SIG-M5 (cell line): Measurements from ENCODE around the gene YAP1.

ENCODE experiments used
- DNase-seq: peaks from one replicate; lab custom pipeline; 2025; lab: John Stamatoyannopoulos, UW

Gene YAP1

DNA sequence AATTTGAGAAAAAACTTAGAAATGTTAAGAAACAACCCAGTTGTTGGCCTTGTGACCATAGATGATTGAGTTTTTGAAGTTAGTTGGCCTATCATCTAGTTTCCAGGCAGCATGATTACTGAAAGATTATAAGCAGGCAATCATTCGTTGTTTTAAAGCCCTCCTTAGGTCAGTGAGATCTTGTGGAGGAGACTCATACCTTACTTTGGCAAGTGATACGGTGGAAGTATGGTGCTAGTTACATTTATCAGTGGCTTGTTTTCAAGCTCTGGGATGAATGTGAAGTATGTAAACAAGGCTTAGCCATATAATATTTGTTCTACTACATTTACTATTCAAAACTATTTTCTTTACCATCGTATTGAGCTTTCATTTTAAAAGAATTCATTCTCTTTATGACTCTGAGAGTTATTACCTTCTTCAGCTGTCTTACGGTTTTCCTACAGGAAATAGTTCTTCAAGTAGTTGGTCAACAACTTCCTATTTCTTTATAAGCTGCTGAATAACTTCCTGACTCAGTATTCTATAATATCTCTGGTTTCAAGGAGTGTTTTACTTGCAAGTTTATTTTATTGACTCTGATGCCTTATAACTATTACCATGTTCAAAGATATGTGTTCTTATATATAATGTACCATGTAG, 7.3 kb downstream of the YAP1 start:
- DNase-seq = no peak

DNA sequence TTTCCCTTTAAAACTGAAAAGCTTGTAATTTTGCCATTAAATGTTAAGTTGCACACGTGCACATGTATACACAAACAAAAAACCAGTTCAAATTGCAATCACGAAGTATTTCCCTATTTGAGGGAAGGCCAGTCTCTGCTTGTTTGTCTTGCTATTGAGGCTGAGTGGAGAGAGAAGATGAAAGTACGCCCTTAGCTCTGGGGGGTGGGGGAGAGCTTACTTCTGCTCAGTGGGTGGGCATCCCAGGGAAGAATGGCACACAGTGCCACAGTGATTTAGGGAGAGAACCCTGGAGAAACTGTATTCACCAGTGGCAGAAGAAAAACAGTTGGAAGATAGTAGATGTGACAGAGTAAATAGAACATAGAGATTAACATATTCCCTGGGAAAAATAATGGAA, 8.7 kb downstream of the YAP1 start:
- DNase-seq = no peak

DNA sequence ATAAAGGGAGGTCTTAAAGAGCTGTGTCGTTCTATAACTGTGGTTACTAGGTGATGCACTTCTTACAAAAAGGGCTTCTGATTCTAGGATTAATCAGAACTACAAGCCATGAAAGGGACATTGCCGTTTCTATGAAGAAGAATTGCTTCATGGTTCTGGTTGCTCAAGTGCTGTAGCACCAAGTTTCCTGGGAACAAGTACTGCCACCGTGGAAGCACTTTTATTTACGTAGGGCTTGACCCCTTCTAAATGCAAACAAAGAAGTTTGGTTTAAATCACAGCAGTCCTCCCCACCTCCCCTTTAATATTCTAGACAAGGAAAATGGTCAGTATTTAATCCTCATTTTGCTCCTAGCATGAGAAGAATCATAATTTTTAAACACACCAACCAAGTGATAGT, 9.8 kb downstream of the YAP1 start:
- no peak for DNase-seq

DNA sequence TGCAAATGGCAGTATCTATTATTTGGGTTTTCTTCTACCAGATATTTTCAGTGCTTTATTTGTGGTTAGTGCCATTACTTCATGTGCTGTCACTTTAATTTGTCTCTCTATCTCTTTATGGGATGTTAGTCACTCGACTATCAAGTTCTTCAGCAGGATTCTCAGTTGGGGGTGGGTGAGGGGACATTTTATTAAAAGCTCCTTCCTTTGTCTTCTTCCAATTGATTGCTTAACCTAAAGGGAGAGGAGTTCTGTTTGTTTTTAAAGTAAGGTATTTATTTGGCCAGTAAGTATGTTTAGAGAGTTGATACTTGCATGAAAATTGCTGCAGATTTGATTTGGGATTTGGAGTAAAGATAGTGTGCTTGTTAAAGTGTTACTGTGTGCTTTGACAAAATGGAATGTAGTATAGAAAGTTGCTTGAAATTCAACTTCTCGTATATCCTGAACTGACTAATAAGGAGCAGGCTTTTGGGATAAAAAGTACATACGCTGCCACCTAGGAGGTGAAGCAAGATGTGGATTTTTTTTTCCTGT, 10.3 kb downstream of the YAP1 start:
- no peak for DNase-seq

DNA sequence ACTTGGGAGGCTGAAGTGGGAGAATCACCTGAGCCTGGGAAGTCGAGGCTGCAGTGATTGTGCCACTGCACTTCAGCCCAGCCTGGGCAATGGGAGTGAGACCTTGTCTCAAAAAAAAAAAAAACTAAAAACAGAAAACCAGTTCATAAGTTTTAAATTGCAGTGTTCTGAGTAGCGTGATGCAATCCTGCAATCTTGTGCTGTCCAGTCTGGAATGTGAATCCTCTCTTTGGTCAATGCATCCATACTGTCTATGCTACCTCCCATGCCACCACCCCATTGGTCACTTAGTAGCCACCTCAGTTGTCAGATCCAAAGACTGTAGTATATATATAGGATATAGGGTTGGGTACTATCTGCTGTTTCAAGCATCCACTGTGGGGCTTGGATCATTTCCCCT, 11.1 kb downstream of the YAP1 start:
- DNase-seq = no peak

DNA sequence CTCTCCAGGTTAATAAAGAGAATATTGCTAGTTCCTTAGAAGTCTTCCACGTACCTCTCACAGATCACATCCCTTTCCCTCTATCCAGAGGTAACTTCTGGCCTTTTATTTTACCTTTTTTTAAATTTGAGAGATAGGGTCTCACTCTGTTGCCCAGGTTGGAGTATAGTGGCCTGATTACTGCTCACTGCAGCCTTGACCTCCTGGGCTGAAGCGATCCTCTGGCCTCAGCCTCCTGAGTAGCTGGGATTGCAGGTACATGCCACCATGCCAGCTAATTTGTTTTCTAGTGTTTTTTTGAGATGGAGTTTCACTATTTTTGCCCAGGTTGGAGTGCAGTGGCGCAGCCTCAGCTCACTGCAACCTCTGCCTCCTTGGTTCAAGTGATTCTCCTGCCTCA, 24.4 kb downstream of the YAP1 start:
- no peak for DNase-seq

DNA sequence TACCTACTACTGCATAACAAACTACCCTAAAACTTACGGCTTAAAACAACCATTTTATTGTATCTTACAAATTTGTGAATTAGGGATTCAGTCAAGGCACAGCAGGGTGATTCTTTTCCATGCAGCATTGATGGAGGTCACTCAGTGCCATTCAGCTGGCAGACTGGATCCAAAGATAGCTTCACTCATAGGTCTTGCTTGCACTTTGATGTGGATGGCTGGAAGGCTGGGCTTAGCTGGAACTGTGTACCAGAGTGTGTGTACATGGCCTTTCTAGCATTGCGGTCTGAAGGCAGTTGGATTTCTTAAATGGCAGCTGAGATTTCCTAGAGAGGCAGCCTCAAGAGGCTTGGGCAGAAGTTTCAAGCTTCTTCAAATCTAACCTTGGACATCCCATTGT, 25.0 kb downstream of the YAP1 start:
- no peak for DNase-seq

DNA sequence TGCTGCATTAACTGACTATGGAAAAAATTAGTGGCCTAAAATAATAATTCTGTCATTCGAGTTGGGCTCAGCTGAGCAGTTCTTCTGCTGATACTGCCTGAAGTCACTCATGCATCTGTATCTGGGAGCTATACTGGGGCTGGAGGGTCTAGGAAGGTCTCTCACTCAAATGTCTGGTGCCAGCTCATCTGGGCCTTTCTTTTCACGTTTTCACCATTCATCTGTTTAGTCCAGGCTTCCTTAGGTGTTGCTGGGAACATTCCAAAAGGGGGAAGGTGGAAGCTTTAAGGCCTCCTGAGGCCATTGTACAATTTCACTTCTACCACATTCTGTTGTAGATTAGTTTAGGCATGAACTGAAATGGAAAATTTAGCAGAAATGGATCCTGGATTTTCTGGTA, 28.0 kb downstream of the YAP1 start:
- no peak for DNase-seq

DNA sequence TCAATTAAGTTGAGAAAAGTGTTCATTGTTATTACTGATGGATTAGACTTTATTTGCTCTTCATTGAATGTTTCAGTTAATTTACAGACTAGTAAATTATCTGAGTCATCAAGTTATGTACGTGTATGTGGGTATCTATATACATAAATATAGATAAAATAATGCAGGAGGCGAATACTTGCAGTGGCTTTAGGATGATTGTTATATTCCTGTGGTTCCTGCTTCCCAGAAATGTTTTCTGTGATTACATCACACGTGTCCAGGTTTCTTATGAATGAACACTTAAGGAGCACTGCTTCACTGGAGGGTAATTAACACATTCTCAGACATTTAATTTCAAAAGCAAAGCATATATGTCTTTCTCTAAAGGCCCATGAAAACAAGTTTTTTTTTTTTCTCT, 28.4 kb downstream of the YAP1 start:
- DNase-seq = no peak

DNA sequence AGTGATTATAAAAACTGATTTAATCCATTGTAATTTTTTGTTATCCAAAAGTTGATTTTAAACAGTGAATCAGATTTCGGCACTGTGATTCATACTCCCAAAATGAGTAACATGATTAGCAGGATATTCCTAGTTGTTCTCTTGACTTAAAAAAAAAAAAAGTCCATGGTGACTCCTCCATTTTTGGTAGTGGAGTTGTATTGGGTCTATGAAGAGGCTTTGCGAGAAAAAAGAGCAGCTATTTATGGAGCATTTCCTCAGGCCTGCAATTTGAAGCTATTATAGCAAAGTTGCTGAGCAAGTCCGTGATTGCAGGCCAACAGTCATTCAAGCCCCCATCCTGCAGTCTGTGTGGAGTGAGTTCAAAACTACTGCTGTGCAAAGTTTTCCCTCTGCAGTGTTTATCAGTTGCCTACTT, 28.8 kb downstream of the YAP1 start:
- no peak for DNase-seq

DNA sequence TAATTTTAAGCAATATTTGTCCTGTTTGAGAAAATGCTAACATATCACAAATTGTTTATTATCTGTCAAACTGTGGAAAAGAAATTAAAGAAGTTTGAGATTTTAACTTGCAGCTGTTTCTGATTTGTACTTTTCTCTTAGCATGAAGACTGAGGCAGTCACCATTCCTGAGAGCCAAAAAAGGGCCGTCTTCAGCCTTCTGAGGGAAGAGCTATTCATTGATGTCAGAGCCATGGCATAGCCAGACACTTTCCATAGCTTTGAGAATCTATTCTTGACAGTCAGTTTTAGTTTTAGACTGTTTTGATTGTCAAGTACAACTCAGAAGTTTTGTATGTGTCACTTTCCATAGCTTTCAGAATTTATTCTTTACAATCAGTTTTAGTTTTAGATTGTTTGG, 32.1 kb downstream of the YAP1 start:
- no peak for DNase-seq

DNA sequence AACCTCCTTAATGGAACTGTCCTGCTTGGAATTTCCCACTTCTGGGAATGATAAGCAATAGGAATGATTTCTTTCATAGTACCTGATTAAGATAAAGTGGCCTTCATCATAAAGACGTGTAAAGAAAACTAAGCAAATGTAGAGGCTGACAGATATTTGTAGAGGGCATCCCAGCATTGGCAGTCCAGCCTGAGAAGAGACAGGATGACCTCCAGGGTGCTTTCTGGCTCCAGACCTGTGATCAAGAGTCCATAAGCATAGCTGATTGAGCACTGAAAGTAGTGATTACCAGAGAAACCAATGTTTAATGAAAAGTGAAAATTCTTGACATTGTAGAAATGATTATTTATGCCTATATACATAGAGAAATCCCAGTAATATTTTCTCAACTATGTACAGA, 33.6 kb downstream of the YAP1 start:
- DNase-seq = no peak

DNA sequence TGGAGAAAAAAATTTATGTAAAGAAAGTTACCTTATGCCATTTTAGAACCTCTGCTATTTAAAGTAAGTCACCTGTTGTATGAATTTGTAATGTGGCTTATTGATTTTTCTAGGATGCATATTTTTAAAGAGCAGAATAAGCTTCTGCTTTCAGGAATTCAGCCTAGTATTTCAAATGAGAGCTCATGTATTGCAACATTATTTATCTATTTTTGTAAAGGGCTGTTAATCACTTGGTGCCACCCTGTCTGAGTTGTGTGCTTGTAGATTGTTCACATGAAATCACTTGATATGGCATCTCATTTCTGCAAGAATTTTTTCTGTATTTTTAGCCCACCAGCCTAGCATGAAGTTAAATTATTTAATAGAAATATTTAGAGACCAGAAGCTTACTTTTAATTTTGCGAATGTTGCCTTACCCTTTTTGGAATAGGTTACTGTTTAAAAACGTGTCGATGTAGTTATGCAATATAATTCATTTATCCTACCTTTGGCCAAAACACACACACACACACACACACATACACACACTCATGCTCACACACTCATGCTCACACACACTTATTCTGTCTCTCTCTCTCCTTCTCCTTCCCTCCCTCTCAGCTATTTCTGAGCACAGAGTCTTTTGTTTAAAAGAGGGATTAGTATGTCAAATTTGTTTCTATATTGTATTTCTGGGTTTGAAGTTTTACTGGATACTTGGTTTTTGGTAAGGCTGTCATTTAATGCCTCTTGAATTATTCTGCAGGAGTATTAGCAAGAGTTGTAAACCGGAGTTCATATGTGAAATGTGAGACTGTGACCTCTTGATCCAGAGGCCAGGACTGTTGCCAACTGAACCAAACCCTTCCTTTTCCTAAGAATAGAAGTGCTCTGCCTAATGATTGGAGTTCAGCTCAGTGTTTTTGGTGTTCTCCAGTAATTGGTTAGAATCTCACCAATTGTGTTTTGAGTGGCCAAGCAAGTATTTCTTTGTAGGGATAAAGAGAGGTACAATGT, 34.4 kb downstream of the YAP1 start:
- no peak for DNase-seq

DNA sequence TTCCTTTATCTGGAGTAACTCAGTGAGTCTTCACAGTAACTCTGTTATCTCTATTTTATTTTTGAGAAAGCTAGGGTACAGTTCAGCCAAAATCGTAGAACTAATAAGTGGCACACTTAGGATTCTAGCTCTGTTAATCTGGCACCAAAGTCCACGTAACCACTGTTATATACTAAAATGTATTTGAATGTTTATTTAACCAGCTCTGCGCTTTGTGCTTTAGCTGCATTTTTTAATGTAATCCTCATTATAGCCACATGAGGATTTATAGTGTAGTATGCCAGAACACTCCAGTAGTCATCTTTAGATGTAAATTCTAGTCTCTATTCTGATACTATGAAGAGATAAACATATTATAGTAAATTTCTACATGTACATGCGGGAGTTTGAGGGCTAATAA, 36.8 kb downstream of the YAP1 start:
- no peak for DNase-seq

DNA sequence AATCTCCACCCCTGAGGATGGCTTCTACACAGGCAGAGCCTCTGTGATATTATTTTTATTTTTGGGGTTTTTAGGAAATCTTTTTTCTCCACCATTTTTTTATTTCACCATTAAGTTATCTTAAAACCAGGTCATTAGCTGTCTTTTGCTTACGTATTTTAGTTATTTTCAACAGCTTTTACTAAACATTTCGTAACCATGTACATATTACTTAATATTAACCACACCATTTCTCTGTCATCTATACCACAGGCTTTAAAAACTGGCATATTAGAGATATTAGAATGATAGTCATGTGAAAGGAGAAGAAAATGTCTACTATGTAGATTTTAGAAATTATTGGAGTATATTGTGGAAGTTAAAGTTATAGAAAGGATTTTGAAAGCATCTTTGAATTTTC, 37.4 kb downstream of the YAP1 start:
- DNase-seq = no peak

DNA sequence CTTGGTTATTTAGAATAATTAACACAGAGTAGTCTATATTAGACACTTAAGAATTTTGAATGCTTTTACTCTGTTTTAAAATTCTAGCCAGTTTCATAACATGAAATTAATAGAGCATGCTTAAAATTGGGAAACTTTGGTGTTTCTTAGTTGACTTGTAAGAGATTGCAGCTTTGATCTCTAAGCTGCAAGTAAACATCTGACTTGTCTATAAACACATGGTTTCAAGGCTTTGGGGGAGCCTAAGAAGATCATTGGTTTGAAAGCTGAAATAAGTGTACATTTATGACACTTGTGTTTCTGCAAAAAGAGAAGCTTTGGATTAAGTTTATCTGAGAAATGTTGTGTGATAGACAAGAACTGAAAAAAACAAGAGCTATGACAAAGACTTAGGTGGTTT, 37.8 kb downstream of the YAP1 start:
- DNase-seq = no peak

DNA sequence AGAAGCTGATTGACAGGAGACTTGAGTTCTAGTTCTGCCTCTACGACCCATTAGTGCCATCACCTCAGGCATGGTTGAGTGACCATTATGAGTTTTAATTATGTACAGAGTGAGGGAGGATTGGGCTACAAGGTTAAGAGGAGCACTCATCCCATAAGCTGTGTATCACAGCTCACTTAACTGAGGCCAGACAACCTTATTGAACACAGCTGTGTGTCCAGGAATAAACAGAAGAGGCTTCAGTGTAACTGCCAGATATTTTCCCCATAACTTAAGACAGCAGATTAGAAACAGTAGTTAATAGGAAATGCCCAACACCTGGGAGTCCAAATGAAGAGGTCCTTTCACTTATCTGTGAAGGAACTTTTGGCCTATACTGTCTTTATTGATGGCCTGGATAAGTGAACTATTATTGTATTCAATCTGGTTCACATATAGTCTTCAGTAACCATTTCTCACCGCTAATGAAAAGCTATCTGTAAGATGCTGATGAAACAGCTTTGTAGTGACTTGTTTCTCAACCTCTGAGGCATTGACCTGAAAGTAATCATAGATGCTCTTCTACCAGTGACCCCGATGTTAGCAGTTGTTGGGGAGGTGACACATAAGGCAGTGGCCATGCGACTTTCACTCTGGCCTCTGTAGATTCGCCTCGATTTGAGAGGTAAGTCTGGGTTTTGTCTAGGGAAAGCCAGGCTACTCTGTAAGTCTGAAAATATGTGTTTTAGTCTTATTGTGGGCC, 41.7 kb downstream of the YAP1 start:
- no peak for DNase-seq

DNA sequence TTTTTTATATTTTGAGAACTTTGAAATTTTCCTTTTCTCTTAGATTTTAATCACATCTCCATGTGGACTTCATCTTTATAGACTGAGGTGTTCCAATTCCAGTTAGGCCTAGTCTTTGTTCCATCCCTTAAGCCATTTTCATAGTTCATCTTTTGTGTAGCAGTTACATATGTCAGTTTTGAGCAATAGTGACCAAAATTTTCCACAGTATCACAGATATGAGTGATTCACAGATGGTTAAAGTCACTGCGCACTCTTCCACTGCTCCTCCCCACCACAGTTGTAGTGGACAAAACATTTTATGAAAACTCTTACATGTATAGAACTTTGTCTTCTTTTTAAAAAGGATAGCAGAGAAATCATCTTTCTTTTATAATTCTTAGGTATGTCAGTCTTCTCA, 42.8 kb downstream of the YAP1 start:
- no peak for DNase-seq

DNA sequence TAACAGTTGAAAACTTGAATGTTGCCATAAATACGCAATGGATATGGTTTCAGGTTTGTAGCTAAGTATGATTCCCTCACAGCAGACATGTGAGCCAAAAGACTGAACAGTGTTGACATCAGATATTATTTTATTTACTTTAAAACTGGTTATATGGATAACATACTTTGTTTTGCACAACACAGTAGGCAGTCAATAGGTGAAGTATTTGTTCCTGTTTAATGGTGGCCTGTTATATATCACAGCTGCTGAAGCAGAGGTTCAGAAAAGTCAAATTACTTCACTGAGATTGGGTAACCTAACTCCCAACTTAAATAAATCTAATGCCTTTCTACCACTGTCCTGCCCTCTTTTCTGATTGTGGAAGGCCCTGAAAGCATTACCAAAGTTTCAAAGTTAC, 44.6 kb downstream of the YAP1 start:
- DNase-seq = no peak

DNA sequence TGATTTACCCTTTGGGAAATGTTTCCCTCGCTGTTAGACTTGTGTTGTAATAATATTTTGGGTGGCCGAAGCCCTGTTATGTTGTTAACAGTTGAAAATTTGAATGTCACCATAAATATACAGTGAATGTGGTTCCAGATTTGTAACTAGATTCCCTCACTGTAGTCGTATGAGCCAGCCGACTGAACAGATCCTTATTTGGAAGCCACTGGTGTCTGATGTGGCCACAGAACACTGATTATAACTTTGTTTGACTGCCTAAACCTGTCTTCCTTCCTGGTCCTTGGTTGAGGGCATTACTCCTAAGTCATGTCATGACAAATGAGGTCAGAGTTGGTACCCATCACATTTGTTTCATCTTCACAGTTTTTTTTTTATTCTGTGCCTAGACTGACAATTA, 45.4 kb downstream of the YAP1 start:
- no peak for DNase-seq

DNA sequence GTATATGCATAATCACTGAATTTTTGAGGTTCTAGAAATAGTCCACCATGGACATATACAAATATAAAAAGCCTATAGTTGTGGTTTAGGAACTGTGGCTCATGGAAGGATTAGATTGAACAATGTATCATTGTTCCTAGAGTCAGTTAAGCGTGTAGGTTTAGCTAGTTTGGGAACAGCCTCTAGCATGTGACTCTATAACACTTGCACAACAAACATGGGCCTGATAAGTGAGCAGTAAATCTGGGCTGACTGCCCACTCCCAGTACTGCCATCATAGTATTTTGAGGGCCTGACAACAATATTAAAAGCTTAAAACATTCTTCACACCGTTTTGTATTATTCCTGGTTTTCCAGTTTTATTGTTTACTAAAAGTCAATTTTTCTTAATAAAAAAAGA, 47.0 kb downstream of the YAP1 start:
- no peak for DNase-seq

DNA sequence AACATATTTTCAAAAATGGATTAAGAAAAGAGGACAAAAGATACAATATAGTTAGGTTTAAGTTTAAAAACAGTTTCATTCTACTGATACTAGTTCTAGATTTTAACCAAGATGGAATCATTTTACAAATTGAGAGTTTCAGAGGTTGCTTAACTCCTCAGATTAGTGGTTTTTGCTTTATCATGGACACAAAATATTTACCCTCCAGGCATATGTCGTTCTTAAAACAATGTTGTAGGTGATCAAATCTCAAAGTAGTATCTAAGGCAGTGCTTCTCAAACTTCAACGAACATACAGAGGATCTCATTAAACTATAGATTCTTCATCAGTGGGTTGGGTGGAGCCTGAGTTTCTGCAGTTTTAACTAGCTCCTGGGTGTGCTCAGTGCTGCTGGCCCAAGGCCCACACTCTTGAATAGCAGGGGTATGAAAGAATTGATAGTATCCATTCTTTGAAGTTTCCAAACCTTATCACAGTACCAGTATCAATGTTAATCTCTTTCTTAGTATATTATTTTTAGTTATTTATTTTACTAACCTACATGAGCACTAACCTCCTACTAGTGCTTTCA, 48.0 kb downstream of the YAP1 start:
- no peak for DNase-seq
